ENCODE data around the gene STX2.
"Not testable (repeated sequence)": the region's sequence is repeated elsewhere in the genome, so short reads cannot be mapped to it uniquely, and the experiment has no call there.

Gene STX2

DNA sequence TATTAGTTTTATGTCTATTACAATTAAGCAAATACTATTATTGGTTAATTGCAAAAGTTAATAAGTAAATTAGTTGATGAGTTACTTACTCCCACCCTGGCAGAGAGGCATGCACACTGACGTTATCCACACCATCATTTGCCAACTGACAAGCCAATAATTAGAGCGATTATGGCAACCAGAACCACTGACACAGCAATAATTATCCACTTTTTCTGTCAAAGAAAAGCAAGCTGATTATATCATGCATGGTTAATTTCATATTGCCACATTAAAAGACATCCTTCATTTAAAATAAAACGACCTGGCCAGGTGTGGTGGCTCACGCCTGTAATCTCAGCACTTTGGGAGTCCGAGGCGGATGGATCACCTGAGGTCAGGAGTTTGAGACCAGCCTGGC, 43.1 kb downstream of the STX2 start:
- no peak for DNase-seq

DNA sequence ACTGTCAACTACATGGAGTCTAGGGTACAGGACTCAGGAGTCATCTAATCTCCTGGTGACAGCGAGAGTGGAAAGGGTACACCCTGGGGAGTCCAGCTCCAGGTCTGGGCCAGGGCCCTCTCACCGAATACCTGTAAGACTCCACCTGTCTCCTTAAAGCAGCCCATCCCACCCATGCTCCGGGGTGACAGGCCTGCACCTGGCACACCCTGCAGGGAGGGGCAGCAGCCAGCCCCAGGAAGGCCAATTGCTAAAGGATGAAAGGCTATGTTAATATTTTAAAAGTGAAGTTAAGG, 45.5 kb downstream of the STX2 start:
- no peak for DNase-seq

DNA sequence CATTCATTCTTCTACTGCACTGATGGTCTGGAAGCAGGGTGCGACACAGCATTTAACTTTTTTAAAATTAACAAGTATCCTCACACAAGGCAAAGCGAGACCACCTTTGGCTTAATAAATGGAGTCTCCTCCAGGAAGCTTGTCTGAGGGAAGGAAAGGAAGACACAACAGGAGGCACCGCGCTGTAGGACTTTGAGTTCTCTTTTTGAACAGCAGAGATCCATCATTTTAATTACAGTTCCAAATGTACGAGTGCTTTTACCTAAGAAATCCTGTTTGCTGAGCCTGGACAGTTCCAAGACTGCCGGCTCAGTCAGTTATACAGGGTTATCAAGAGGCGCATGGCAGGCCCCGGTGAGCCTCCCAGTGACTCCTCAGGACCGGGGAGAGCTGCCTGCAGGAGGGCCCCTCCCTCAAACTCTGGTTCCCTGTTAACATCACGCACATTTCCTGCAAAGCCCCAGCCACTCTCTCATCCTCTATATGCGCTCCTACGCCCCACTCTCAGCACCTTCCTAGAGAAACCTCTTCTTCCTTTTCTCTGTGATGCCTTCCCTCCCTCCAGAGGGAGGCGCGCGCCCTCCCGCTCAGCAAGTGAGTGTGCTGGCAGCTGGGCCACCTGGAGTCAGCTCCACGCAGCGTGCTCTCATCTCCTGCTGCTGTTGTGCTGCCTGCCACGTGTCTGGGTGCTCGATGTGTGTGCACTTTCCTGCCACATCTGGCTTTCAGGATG, 46.1 kb downstream of the STX2 start:
- no peak for DNase-seq

DNA sequence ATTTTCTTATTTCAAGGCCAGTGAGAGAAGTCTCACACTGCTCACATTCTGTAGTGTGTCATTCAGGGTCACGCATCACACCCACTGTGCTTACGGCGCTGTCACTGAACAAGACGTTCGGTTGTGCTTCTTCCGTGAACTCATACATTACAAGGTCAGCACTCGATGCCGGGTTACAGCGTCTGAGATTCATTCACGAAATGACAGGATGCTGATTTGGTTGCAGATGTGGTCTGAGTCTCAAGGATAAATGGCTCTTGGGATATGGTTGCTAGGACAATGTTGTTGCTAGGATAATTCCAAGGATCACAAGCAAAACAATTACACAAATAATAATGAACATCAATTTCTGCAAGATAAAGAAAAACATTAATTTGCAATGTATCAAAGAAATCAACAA, 47.4 kb downstream of the STX2 start:
- DNase-seq: no peak

DNA sequence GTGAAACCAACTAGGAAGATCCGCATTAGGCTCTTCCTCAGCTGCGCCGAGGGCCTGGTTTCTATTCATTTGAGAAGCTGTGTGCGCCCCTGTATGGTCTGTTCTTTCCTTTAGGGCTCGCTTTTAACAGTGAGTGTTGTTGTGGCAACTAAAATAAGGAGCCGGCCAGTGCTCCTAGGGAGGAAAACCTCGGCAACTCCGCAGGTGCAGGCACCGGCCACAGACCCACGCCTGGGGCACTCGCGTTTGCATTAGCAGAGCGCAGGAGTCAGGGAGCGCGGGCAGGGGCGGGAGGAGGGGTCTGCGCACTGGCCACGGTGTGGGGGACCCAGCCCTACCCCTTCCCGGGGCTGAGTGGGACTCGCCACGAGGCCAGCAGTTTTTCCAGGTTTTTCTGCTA, 50.5 kb downstream of the STX2 start:
- no peak for DNase-seq

DNA sequence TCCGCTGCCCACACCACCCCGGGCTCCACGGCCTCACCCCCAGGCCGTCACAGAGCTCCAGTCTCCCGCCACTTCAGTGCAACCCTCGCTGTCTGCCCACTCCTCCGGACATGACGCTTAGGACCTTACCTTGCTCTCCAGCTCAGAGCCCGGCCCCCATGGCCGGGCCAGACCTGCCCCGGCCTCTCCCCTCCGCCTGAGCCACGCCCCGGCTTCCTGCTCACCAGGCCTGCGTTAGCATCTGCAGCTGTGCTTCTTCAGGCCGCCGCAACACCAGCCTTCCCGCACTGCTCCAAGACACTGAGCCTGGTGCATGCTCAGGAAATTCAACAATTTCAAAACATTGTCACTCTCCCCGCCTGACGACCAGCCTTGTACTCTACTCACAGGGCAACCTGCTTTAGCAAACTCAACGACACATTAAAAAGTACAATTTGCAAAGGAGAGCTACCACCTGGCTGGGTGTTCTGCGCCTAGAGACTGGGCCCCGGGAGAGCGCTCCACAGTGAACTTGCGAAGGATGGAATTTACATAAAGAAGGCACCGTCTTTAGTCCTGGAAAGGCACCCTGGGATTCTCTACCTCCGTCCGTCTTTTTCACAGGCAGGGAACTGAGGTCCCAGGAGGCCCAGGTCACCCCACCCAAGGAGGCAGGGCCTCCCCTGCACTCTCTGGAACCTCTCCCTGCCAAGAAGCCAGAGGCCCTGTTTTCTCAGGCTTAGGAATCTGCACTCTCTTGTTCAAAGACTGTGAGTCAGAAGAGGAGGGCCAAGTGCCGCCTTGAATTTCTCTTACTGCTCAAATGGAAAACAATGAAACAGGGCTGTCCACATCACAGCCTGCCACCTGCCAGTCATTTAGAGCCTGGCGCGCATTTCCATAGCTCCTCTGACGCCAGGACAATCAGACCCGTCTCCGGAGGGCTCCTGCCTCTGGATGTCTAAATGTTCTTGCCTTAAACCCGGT, 51.3 kb downstream of the STX2 start:
- DNase-seq: no peak

DNA sequence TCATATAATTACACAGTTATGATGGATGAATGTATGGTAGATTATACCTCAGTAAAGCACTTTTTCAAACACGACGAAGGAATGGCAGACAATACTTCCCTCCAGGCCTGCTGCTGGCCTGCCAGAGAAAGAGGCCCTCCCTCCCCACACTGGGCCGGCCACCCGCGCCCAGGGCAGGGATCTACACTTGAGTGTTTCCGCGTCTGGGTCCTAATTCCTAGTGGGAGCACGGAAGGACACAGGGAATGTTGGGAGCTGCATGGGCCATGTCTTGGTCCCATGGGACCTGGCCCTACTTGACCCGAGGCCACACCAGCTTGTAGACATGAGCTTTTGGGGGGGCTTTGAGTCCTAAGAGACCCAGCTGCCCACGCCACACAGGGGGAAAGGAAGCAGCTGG, 52.0 kb downstream of the STX2 start:
- DNase-seq: no peak

DNA sequence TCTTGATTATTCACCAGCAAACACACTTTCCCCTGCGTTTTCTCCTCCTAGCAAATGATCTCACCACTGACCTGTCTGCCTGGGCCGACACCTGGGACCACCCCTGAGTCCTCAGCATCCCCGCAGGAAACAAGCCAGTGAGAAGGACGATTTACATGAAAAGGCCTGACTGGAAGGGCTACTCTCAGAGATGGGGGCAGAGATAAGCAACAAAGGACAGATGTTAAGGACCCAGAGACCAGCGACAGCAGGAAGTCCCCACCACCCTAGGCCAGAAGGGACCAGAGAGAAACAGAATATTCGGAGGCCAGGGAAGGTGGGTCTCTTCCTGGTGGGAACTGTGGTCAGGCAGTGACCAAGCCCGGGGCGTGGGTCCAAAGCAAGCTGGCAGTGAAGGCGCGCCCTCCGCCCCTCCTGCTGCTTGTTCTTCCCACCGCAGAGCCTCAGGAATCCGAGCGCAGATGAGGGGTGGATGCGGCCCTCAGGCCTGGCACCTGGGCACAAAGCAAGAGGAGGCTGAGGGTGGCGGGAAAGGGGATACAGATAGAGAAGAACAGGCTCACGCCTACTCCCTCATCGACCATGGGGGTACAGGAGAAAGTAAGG, 55.8 kb downstream of the STX2 start:
- DNase-seq: no peak

DNA sequence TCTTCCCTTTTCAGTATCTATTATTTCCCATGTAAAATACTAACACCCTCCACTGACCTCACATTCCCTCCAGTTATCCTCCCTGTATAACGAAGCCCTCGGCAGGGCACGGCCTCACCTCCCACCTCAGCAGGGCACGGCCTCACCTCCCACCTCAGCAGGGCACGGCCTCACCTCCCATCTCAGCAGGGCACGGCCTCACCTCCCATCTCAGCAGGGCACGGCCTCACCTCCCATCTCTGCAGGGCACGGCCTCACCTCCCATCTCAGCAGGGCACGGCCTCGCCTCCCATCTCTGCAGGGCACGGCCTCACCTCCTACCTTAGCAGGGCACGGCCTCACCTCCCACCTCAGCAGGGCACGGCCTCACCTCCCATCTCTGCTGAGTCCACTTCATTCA, 56.8 kb downstream of the STX2 start:
- DNase-seq: not testable (repeated sequence)

DNA sequence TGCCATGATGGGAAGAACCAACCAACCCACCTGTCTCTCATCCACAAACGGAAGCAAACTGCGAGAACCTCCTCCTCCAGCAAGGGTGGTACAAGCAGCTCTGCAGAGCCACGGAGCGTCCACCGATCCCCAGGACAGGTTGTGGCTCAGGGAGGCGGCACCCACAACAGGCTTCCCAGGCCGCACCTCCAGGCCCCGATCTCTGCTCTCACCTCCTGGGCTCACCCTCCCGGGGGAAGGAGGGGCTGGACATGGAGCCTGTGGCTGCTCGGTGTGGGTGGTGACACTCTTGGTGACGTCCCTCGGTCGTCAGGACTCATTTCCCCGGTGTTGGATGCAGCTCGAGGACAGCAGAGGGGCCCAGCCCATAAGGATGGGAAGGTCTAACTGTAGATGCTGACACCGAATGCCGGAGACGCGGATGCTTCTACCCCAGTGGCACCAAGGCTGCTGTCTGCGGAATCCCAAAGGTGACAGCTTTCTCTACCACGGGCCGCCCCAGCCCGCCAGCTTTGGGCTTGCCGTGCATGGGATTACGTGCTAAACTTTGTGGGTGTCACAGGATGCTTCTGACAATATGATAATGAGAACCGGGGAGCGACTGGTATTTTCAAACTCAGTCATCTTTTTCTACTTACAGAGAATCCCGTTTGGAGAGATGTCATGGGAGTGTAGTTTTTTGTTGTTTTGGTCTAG, 58.0 kb downstream of the STX2 start:
- no peak for DNase-seq

DNA sequence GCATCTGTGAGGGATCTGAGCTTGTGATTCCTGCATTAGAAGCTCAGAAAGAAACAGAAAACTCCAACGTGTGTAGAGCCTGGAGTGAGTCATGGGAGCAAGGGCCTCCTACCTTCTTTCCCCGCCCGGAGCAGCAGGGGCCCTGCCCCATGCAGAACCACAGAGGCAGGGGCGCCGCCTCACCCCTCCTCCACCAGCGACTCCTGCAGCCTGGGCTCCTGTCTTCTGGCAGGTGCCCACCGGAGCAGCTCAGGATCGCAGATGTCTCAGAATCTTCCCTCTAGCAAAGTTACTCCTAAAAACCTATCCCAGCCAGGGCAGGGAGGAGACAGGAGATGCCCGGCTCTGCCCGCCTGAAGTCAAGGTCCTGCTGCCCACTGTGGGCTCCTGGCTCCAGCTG, 58.7 kb downstream of the STX2 start:
- DNase-seq: no peak

DNA sequence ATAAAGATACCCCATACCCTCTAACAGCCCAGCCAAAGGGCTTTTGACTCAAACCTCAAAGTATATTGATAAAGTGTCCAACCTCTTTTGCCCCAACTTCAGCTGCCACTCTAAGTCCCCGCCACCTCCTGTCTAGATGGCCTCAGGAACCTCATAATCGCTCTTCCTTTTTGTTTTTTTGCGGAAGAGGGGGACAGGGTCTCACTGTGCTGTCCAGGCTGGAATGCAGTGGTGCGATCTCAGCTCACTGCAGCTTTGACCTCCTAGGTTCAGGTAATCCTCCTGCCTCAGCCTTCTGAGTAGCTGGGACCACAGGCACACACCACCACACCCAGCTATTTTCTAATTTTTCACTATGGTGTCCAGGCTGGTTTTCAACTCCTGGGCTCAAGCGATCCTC, 60.3 kb downstream of the STX2 start:
- no peak for DNase-seq

DNA sequence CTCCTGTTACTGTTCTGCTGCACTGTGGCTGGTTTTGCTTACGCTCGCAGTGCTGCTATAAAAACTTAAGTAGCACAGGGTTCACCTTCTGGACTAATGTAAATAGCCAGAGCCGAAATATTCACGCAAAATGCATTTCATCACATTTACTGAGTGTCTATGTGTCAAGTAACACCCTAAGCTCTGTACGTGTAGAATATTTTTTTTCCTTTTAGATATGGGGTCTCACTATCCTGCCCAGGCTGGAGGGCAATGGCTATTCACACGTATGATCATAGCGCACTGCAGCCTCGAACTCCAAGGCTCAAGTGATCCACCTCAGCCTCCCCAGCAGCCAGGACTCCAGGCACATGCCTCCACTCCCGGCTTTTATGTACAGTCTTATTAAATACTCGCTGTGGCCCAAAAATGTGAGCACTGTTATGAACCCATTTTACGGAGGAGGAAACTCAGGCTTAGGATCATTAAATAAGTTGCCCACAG, 62.2 kb downstream of the STX2 start:
- DNase-seq: no peak

DNA sequence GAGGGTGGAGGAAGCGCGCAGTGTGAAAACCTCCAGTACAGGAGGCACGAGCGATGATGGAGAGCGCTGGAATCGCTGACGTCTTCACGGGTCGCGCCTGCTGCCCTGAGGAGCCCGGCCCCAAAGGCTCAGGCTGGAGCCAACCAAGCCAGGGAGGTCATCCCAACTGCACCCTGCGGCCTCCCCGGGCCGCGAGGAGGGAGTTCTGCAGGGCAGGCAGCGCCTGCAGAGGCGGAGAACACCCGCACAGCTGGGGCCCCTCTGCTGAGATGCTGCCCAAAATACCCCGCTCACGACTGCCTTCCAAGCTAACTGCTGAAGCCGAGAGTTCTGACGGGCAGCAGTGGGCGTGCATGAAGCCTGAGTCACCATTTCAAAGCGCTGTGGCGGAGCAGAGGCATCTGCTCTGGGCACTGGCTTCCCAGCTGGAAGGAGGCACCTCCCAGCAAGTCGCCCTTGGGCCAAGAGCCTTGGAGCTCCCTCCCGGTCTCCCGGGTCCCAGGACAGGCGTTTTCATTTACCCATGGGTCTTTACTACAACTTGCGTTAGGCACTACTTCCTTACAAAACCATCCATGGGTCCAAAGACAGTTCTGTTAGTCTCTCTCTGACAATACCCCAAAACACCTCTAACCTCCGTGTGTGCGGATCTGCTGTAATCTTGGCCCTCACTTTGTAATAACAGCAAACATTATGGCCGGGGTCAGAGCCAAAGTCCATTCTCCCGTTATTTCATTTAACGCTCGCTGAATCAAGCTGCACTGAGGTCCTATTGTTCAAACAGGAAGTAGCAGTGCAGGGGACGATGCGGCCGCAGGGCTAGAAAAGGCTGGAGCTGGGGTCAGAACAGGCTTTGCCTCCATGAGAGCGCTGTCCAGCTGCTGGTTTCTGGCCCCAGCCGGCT, 62.8 kb downstream of the STX2 start:
- DNase-seq: no peak

DNA sequence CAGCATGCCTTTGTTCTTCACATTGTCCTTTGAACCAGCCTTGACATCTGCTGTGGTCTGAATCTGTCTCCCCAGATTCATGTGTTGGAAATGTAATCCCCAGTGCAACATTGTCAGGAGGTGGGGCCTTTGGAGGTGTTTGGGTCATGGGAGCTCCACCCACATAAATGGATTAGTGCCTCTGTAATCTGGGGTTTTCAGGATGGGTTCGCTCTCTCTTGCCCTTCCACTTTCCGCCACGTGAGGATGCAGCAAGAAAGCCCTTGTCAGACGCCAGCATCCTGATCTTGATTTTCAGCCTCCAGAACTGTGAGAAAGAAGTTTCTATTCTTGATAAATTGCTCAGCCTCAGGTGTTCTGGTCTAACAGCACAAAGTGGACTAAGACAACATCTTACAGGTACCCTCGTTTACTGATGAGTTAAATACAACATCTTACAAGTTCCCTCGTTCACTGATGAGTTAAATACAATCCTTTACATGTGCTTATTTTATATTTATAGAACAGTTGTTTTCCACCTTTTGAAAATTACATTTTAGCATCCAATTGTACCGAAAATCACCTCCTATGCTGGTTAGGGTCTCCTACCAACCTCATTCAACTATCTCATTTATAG, 68.5 kb downstream of the STX2 start:
- no peak for DNase-seq

DNA sequence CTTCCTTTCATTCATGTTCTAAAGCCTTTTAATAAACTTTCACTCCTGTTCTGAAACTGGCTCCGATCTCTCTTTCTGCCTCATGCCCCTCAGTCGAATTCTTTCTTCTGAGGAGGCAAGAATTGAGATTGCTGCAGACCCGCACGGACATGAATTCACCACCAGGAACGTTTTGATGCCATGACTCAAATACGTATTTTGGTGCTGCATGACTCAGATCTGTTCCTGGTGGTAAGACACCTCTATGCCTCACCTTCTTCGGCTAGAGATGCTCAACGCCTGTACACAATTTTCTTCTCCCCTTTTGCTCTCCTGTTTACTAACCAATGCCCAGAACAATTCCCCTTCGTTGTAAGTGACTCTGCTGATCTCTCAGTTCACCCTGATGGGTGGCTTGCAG, 70.9 kb downstream of the STX2 start:
- no peak for DNase-seq

DNA sequence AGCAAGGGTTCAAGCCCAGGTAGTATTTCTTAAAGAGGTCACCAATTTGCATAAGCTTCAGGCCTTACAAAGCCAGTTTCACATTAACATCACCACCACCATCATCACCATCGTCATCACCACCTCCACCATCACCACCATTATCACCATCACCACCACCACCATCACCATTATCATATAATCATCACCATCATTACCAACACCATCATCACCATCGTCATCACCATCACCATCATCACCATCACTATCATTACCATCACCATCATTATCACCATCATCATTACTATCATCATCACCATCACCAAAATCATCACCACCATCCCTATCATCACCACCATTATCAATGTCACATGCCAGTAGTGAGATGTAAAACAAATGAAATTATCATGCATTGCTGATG, 72.6 kb downstream of the STX2 start:
- no peak for DNase-seq

DNA sequence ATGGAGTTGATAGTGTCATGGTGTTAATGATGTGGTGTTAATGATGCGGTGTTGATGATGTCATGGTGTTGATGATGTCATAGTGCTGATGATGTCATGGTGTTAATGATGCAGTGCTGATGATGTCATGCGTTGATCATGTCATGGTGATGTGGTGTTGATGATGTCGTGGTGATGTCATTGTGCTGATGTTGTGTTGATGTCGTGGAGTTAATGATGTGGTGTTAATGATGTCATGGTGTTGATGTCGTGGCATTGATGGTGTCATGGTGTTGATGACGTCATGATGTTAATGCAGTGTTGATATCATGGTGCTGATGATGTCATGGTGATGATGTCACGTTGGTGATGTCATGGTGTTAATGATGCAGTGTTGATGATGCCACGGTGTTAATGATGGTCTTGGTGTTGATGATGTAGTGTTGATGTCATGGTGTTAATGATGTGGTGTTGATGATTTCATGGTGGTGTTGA, 73.8 kb downstream of the STX2 start:
- DNase-seq: no peak

DNA sequence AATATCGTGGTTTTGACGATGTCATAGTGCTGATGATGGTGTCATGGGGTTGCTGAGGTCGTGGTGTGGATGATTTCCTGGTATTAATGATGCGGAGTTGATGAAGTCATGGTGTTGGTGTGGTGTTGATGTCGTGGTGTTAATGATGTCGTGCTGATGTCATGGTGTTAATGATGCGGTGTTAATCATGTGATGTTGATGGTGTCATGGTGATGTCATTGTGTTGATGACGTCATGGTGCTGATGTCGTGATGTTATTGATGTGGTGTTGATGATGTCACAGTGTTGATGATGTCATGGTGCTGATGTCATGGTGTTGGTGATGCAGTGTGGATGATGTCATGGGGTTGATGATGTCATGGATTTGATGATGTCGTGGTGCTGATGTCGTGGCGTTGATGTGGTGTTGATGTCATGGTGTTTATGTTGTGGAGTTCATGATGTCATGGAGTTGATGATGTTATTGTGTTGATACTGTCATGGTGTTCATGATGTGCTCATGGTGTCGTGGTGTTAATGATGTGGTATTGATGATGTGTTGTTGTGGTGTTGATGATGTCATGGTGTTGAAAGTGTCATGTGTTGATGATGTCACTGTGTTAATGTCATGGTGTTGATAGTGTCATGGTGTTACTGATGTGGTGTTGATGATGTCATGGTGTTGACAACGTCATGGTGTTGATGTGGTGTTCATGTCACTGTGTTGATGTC, 74.4 kb downstream of the STX2 start:
- no peak for DNase-seq

DNA sequence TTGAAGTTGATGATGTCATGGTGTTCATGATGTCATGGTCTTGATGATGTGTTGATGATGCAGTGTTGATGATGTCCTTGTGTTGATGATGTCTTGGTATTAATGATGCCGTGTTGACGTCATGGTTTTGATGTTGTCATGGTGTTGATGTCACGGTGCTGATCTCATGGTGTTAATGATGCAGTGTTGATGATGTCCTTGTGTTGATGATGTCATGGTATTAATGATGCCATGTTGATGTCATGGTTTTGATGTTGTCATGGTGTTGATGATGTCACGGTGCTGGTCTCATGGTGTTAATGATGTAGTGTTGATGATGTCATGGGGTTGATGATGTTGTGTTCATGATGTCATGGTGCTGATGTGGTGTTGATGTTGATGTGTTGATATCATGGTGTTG, 75.0 kb downstream of the STX2 start:
- no peak for DNase-seq

DNA sequence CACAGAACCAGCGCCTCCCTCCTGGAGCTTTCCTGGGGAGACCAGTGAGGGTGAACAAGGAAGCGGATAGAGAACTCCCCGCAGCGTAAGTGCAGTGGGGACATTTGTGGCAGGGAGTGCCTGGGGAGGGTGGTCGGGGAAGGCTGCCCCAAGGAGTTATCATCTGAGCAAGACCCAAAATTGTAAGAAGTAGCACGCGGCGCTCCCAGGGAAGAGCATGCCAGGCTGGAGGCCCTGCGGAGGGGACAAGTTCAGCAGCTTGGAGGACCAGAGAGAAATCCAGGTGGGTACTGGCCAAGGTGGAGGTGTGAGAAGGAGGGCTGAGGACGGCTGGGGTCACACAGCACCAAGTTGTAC, 76.8 kb downstream of the STX2 start:
- DNase-seq: no peak
